Uterine smooth muscle cell (primary cell): ENCODE measurements around the gene GTF3C6. TPM values are rescaled to one million over a fixed set of nuclear protein-coding genes. Genes with fewer than 3 reads are reported as not detected.

Experiments used
- total RNA-seq: library from RNA; depleted of rRNA; stranded (reverse); fragments of >200 nt; gene quantifications from 2 replicates; pipeline ENCODE4 v1.2.3, GENCODE V29; 2014

The GTF3C6 gene
- 74.4 and 102 TPM in 2 replicates for total RNA-seq

GRCh38 chr6:110958329-110959192, at the start of gene GTF3C6:
Gene GTF3C6, plus strand, starts transcription at chr6:110958706. Its CDS starts 64 bp downstream, at chr6:110958770.

Other genes starting within 250 kb of the GTF3C6 start
- 14.6 and 16.9 TPM in 2 replicates for gene CDK19, start 143.2 kb upstream of the GTF3C6 start, total RNA-seq
- 81.2 and 108 TPM in 2 replicates for gene AMD1, start 83.9 kb upstream of the GTF3C6 start, total RNA-seq
- 37.8 and 42.5 TPM in 2 replicates for gene RPF2, start 23.3 kb downstream of the GTF3C6 start, total RNA-seq
- gene SLC16A10, start 128.8 kb downstream of the GTF3C6 start, total RNA-seq, result 0.12 and 0.33 TPM in 2 replicates